ENCODE results near the gene AAMP.

AAMP gene

DNA sequence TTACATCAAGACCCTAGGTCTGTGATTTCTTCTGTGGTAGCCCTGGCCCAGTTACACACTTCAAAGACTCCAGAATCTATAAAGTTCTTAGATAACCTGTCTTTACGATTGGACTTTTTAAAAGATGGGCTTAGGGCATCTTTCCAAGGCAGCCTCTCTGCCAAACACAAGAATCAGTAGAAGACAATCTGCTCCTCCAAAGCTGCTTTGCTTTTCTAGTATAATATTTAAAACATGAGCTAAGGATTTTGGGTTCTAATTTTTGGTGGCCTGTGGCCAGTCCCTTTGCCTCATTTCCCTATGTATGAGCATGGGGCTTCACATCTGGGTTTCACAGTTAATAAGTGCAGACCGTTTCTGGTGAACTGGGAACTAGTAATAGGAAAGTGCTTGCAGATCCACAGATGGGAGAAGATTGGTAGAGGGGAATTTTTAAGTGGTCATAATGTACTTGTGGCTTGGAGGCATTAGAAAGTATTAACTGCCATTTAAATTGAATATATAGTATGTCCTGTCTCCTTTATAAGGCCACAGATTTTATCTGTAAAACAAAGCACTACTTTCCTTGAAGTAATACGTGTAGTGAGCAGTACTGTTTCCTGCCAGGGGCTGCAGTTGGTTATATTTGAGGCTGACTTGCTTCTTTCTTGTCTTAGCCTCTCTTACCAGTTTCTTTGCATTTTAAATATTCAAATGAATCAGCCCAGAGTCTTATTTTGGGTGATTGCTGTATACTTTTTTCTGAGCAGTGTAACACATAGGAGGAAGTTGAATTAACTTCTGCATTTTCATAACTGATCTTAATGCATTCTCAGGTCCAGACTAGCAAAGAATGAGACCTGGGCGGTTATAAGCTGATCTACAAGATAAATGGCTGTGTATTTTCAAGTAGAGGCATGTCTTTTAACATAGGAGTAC, 51.4 kb downstream of the AAMP start:
- no peak for DNase-seq

GRCh38 chr2:218217360-218218267, 52.3 kb downstream of the AAMP start:
- no peak for DNase-seq

- DNase-seq, result peak; percentile 89
Measured at GRCh38 chr2:218216674-218217359, 53.1 kb downstream of the AAMP start, which contains the start of gene ARPC2. ARPC2 (plus strand) TSS chr2:218217189; CDS start chr2:218217471, 282 bp downstream.

DNA sequence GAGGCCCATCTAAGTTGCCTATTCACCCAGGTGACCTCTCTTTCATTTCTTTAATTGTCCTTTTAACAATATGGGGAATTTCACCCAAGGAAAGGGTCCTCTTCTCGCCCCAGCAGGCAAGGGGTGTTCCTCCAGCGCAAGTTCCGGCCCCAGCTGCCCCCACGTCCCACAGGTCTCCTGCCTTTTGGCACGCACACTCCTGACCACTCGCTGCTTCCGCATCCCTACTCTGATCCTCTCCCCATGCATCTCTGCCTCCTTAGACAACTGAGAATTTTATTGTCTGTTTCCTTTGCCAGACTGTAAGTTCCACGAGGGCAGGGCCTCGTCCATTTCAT, 53.6 kb downstream of the AAMP start:
- DNase-seq, result no peak
